ENCODE results near the gene MMP10. TPM values are rescaled to one million over a fixed set of nuclear protein-coding genes. Genes with fewer than 3 reads are reported as not detected.

MMP10 gene
- polyA plus RNA-seq, 3 donors, result not detected

- 66% methylated on average over 19 of the region's 19 CpGs for WGBS (ENCODE audit: insufficient coverage)
- peaks cover 5 to 14% (median 11%) of the 10 kb centered on the region in 3 donors for H3K27me3 Mint-ChIP-seq (ENCODE audit: low read depth in 3 of 3)
- no peaks in the 10 kb centered on the region for H3K9me3 ChIP-seq (replicated peaks in 1 of 2; ENCODE audit: control insufficient read depth in 1 of 2, insufficient read depth in 1 of 2, low read length in 2 of 2)
- H3K4me1 ChIP-seq (ENCODE audit: control insufficient read depth in 1 of 2, insufficient read depth in 2 of 2, low read length in 2 of 2), result no peaks in the 10 kb centered on the region
- intact Hi-C loops (cut with micrococcal nuclease), result no loop called here
- no peak for DNase-seq
- H3K4me1 Mint-ChIP-seq, result no peaks in the 10 kb centered on the region
- no peak overlapping the region for H3K4me2 ChIP-seq (replicated peaks; ENCODE audit: extremely low read depth, low read length, poor library complexity, severe bottlenecking)
- H3K9ac ChIP-seq (ENCODE audit: insufficient read depth, low read length, poor library complexity, severe bottlenecking), result no peak overlapping the region
- no peaks in the 10 kb centered on the region for H4K20me1 ChIP-seq (ENCODE audit: insufficient read depth, low read length)
- H3K4me3 ChIP-seq (replicated peaks in 1 of 3; ENCODE audit: low read depth in 2 of 3, low read length in 3 of 3), result no peak overlapping the region
- H3K27me3 ChIP-seq (ENCODE audit: control insufficient read depth in 2 of 2, insufficient read depth in 2 of 2, low read length in 2 of 2), result peaks cover 2% of the 10 kb centered on the region in 2 donors
- no peaks in the 10 kb centered on the region for H3K36me3 ChIP-seq (replicated peaks in 1 of 2; ENCODE audit: control insufficient read depth in 1 of 2, insufficient read depth in 2 of 2, low read length in 2 of 2)
- no peaks in the 10 kb centered on the region for H3K79me2 ChIP-seq (ENCODE audit: insufficient read depth, low read length)
- peak overlapping the region in 1 of 2 donors; percentile 5 for H3K4me3 Mint-ChIP-seq
- H3K27ac Mint-ChIP-seq, result no peak overlapping the region
- no peak overlapping the region for H3K27ac ChIP-seq (ENCODE audit: low read depth in 1 of 2, low read length in 2 of 2)
- TF ChIP-seq, protein P1, sequence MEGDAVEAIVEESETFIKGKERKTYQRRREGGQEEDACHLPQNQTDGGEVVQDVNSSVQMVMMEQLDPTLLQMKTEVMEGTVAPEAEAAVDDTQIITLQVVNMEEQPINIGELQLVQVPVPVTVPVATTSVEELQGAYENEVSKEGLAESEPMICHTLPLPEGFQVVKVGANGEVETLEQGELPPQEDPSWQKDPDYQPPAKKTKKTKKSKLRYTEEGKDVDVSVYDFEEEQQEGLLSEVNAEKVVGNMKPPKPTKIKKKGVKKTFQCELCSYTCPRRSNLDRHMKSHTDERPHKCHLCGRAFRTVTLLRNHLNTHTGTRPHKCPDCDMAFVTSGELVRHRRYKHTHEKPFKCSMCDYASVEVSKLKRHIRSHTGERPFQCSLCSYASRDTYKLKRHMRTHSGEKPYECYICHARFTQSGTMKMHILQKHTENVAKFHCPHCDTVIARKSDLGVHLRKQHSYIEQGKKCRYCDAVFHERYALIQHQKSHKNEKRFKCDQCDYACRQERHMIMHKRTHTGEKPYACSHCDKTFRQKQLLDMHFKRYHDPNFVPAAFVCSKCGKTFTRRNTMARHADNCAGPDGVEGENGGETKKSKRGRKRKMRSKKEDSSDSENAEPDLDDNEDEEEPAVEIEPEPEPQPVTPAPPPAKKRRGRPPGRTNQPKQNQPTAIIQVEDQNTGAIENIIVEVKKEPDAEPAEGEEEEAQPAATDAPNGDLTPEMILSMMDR (IDR thresholded peaks at IDR 0.05), result no peak
- no peaks in the 10 kb centered on the region for H3K36me3 Mint-ChIP-seq
- H3K9me3 Mint-ChIP-seq, result peaks cover 0 to 4% (median 0%) of the 10 kb centered on the region in 7 donors
- no peak overlapping the region for H2AFZ ChIP-seq (ENCODE audit: insufficient read depth, low read depth, low read length, poor library complexity, severe bottlenecking)
These were observed 27.5 kb upstream of the MMP10 start for GRCh38 chr11:102807921-102808320.

DNA sequence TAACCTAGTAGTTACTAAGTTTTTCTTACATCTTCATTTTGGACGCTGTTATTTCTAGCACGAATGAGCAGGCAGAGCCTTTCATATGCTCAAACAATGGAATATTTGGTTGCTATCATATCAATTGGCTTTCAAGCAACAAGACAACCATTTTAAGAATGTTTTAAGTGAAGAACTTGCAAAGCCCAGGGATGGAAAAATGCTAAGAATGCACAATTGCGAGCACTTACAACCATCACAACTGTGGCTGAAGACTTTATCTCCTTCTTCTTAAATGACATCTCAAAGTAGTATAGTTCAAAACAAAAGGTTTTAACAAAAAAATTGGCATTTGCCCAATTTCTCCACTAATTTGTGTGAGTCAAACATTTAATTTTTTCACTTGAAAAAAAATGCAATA lies 25.9 kb upstream of the MMP10 start:
- Histone ChIP-seq H3K4me3 (replicated peaks in 1 of 3; ENCODE audit: low read depth in 2 of 3, low read length in 3 of 3) (no peak overlapping the region), H3K27me3 (ENCODE audit: control insufficient read depth in 2 of 2, insufficient read depth in 2 of 2, low read length in 2 of 2) (peaks cover 2% of the 10 kb centered on the region in 2 donors), H3K79me2 (ENCODE audit: insufficient read depth, low read length) (no peaks in the 10 kb centered on the region), H3K36me3 (replicated peaks in 1 of 2; ENCODE audit: control insufficient read depth in 1 of 2, insufficient read depth in 2 of 2, low read length in 2 of 2) (no peaks in the 10 kb centered on the region), H4K20me1 (ENCODE audit: insufficient read depth, low read length) (no peaks in the 10 kb centered on the region), H3K9ac (ENCODE audit: insufficient read depth, low read length, poor library complexity, severe bottlenecking) (no peak overlapping the region), H3K27ac (ENCODE audit: low read depth in 1 of 2, low read length in 2 of 2) (no peak overlapping the region), H3K4me1 (ENCODE audit: control insufficient read depth in 1 of 2, insufficient read depth in 2 of 2, low read length in 2 of 2) (no peaks in the 10 kb centered on the region), H3K4me2 (replicated peaks; ENCODE audit: extremely low read depth, low read length, poor library complexity, severe bottlenecking) (no peak overlapping the region), H2AFZ (ENCODE audit: insufficient read depth, low read depth, low read length, poor library complexity, severe bottlenecking) (no peak overlapping the region), H3K9me3 (replicated peaks in 1 of 2; ENCODE audit: control insufficient read depth in 1 of 2, insufficient read depth in 1 of 2, low read length in 2 of 2) (no peaks in the 10 kb centered on the region)
- H3K27me3 Mint-ChIP-seq (ENCODE audit: low read depth in 3 of 3), result peaks cover 5 to 14% (median 10%) of the 10 kb centered on the region in 3 donors
- H3K27ac Mint-ChIP-seq, result no peak overlapping the region
- no peak overlapping the region for H3K4me3 Mint-ChIP-seq
- DNase-seq, result no peak
- H3K4me1 Mint-ChIP-seq, result no peaks in the 10 kb centered on the region
- peaks cover 0 to 4% (median 0%) of the 10 kb centered on the region in 7 donors for H3K9me3 Mint-ChIP-seq
- TF ChIP-seq, protein P1 (IDR thresholded peaks at IDR 0.05), result no peak
- no CpG with 5 or more reads among the region's 3 CpGs for WGBS (ENCODE audit: insufficient coverage)
- intact Hi-C loops (cut with micrococcal nuclease), result no loop called here
- H3K36me3 Mint-ChIP-seq, result no peaks in the 10 kb centered on the region

Data from CD14-positive monocyte (primary cell).